Activated T-cell treated with anti-CD3 and anti-CD28 coated beads for 4 hours (primary cell): ENCODE data around the gene CAPN15.
"Not testable (repeated sequence)": the region's sequence is repeated elsewhere in the genome, so short reads cannot be mapped to it uniquely, and the experiment has no call there.

Experiments
- DNase-seq: peaks from one replicate; pipeline ENCODE4 v3.0.0-alpha.2; 2020

Gene CAPN15

GRCh38 chr16:527015-527903, at the start of gene CAPN15:
Gene CAPN15 (plus strand): TSS chr16:527712. CDS start chr16:546839, 19,127 bp downstream.
- DNase-seq, result peak; percentile 74

- DNase-seq, result not testable (repeated sequence)
These were observed 49.2 kb upstream of the CAPN15 start for GRCh38 chr16:478287-478686.

GRCh38 chr16:482468-483185, 44.9 kb upstream of the CAPN15 start:
- no peak for DNase-seq

- no peak for DNase-seq
These were observed 44.0 kb upstream of the CAPN15 start for GRCh38 chr16:483341-484075.

GRCh38 chr16:489606-490005, 37.9 kb upstream of the CAPN15 start:
- no peak for DNase-seq

GRCh38 chr16:490768-491167, 36.7 kb upstream of the CAPN15 start:
- DNase-seq, result no peak

- DNase-seq, result no peak
These were observed 36.1 kb upstream of the CAPN15 start for GRCh38 chr16:491220-491919.

- no peak for DNase-seq
These were observed 35.2 kb upstream of the CAPN15 start for GRCh38 chr16:492211-492875.

GRCh38 chr16:494676-495075, 32.8 kb upstream of the CAPN15 start:
- DNase-seq, result not testable (repeated sequence)

- no peak for DNase-seq
These were observed 32.3 kb upstream of the CAPN15 start for GRCh38 chr16:495127-495748.

GRCh38 chr16:496097-496886, 31.2 kb upstream of the CAPN15 start:
- DNase-seq, result no peak

GRCh38 chr16:497258-497657, 30.3 kb upstream of the CAPN15 start:
- no peak for DNase-seq

- no peak for DNase-seq
These were observed 27.6 kb upstream of the CAPN15 start for GRCh38 chr16:499924-500323.

- no peak for DNase-seq
These were observed 26.8 kb upstream of the CAPN15 start for GRCh38 chr16:500709-501108.

- DNase-seq, result no peak
These were observed 25.2 kb upstream of the CAPN15 start for GRCh38 chr16:502179-502943.

- DNase-seq, result no peak
These were observed 24.1 kb upstream of the CAPN15 start for GRCh38 chr16:503150-504071.

GRCh38 chr16:505479-506245, 21.9 kb upstream of the CAPN15 start:
- DNase-seq, result no peak

- DNase-seq, result no peak
These were observed 21.3 kb upstream of the CAPN15 start for GRCh38 chr16:506246-506546.
